UCSD-AML1 (cell line): ENCODE data around the gene UBR3.

Experiments
- DNase-seq: peaks from one replicate; lab custom pipeline; 2025; ENCODE audit not compliant: unreplicated experiment; lab: John Stamatoyannopoulos, UW

Gene UBR3

DNA sequence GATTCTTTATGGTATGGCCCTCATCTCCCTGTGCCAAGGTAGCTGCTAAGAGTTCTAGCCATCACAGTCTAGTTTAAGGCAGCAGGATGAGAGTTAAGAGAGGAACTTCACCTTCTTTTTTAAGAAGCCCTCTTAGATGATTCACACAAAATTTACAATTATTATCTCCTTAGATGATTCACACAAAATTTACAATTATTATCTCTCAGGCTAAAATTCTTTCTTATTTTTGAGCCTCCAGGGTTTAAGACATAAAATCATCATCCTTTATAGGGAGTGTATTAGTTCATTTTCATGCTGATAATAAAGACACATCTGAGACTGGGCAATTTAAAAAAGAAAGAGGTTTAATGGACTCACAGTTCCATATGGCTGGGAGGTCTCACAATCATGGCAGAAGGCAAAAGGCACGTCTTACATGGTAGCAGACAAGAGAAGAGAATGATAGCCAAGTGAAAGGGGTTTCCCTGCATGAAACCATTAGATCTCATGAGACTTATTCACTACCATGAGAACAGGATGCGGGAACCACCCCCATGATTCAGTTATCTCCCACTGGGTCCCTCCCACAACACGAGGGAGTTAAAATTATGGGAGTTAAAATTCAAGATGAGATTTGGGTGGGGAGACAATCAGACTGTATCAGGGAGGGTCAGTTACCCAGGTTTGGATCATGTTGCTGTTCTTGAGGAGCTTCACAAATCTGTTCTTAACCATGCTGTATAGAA, 217.7 kb downstream of the UBR3 start:
- DNase-seq = no peak

DNA sequence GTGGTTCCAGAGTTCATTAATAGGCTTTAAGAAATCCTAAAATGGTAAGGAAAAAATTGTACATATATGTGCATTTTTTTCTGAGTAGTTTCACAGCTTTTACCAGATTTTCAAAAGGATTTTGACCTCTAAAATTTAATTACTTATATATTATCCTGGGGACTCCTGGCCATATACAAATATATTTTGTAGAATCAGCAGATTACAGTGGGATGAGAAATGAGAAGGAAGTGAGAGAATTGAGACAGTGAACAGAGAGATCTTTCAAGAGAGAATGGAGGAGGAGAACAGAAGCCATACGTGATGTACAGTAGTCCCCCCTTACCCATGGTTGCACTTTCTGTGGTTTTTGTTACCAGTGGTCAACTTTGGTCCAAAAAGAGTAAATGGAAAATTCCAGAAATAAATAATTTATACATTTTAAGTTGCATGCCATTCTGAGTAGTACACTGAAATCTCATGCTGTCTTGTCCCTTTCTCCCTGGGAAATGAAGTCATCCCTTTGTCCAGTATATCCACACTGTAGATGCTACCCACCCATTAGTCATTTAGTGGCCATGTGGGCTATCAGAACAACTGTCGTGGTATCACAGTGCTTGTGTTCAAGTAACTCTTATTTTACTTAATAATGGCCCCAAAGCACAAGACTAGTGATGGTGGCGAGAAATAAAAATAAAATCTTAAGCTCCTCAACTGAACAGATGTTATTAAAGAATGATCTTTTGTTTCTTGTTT, 220.2 kb downstream of the UBR3 start:
- DNase-seq = no peak

DNA sequence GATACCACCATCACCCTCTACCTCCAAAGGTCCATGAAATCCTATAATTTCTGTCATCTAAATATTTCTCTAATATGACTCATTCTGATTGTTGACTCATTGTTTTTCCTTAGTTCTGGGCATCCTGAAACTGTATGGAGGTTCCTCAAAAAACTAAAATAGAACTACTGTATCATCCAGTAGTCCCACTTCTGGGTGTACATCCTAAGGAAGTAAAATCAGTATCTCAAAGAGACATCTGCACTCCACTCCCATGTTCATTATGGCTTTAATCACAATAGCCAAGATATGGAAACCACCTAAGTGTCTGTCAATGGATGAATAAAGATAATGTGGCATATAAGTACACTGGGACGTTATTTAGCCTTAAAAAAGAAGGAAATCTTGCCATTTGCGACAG, 224.9 kb downstream of the UBR3 start:
- DNase-seq = no peak

DNA sequence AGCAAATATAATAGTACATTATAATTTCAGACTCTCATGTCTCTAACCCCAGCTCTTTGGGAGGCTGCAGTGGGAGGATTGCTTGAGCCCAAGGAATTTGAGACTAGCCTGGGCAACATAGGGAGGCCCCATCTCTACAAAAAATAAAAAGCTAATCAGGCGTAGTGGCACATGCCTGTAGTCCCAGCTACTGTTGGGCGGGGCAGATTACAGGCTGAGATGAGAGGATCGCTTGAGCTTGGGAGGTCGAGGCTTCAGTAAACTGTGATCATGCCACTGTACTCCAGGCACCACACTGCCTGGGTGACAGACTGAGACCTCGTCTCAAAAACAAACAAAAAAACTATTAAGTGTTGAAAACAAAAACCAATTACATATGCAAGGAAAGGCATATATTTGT, 227.7 kb downstream of the UBR3 start:
- DNase-seq = no peak

DNA sequence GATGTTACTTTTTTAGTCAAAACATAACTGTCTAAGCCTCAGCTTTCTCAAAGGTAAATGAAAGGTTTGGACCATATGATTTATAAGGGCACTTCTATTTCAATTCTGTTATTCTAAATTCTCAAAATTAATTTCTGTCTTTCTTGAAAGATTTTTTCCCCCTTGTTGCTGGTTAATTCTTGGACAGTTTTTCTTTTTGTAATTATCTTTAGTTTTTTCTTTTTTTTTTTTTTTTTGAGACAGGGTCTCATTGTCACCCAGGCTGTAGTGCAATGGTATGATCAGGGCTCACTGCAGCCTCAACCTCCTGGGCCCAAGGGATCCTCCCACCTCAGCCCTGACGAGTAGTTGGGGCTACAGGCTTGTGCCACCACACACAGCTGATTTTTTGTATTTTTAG, 229.6 kb downstream of the UBR3 start:
- DNase-seq = no peak

DNA sequence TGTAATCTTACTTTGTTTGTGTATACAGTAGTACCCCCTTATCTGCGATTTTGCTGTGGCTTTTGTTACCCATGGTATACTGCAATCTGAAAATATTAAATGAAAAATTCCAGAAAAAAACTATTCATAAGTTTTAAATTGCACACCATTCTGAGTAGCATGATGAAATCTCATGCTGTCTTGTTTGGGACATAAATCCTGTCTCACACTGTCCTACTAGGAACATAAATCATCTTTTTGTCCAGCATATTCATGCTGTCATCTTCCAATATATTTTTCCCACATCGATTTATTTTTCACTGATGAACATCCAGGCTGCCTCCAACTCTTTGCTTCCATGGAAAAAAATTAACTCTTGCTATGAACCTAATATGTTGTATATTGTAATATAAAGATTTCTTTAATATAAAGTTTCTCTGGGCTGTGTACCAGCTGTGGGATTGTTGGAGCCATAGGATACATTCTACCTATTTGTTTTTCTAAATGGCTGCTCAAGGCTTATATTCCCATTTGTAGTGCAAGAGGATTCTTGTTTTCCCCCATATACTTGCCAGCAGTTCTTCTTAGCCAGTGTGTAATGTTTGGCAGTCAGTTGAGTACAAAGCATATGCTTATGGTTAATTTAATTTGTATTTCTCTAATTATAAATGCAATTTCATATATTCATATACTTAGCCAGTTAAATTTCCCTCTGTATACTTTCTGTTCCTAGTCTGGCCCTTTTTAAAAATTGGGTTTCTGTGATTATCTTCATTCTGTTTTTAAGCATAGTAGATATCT, 236.4 kb downstream of the UBR3 start:
- DNase-seq = no peak

DNA sequence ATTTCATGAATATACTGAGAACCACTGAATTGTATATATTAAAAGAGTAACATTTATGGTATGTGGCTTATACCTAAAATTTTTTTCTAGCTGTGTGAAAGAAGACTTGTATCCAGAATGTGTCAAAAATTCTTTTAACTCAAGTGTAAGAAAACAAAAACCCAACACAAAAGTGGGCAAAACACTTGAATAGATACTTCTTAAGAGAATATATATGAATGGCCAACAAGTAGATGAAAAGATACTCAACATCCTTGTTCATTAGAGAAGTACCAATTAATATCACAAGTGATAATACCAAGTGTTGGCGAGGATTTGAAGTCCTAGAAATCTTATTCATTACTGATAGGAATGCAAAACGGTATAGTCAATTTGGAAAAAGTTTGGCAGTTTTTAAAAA, 243.5 kb downstream of the UBR3 start:
- DNase-seq = no peak

DNA sequence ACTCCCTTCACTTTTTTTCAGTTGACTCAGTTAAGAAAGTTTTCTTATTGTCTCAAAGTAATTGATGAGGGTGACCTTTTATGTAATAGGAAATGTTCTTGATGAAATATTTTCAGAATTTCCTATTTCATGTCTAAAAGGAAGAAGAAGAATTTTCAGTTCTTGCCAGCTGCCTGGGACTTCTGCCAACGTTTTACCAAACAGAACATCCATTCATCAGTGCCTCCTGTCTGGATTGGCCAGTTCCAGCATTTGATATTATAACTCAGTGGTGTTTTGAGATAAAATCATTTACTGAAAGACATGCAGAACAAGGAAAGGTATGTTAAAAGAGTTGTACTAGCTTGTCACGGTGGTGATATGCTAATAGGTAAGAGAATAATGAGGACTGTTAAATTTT, 246.0 kb downstream of the UBR3 start:
- no peak for DNase-seq

DNA sequence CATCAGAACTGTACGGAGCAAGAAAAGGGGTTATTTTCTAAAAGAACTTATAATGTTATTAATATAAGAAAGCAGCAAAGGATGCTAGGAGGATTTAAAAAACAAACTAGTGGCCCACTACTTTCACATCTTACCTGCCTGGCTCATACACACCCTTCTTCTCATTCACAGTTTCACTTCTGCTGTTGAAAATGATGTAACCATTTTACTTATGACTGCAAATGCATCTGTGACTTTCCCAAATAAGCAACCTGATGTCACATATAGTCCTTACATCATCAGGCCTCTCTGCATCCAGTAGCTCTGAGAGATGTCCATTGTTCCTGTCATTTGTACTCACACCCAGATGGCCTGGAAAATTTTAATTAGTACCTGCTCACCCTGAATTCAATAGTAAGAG, 248.9 kb downstream of the UBR3 start:
- no peak for DNase-seq

DNA sequence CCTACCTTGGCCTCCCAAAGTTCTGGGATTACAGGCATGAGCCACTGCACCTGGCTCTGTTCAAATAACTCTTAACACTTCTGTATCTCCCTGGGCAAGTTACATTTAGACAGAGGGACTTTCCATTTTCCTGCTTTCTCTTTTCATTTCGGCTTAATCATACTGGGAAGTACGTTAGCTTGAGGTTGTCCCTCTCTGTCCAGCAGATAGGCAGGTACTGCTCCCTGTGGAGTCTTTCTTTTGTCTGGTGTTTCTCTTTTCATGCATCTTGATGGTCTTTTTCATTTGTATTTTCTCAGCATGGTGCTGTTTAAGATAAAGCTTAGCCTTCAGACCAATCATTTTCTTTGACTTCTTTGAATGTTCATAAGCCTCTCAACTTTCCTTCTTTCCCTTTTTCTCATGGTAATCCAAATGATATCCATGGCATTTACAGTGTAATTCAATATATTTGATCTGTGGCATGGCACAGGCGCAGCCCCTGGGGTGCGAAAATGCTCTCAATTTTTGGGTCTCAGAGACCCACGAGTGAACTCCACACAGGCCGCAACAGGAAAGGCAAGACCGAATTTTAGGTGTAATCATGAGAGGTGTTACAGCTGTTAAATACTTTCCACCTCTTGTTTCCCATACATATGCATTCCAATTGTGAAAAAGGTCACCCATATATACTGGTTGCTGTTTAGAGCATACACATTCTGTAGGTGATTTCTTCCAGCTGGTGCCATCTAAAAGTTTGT, 250.7 kb downstream of the UBR3 start:
- DNase-seq = no peak

DNA sequence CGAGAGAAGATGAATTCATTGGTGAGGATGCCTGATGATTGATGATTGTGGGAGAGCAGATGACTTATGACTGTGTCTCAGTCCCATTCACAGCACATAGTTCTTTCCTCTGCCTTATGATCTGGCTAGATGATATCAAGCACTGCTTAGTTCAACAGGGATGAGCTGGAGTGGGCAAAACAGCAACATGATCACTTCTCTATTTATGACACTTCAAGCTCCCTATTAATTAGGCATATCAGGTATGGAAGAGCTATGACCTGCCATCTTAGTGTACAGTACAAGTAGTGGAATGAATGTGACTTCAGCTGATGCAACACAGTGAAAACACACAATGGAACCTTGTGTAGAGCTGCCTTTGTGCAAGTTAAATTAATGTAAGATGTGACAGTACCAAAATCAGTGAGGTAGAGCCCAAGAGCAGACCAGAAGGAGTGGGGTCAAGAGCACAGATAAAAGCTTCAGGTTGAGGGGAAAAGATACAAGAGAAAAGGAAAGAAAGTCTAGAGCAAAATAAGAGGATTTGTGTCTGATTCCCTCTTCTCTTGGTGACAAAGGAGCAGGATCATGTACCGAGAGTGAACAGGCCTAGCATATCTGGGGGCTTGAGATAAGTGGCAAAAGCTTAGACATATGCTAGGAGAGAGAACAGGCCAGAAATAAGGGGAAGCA, 257.7 kb downstream of the UBR3 start:
- no peak for DNase-seq

DNA sequence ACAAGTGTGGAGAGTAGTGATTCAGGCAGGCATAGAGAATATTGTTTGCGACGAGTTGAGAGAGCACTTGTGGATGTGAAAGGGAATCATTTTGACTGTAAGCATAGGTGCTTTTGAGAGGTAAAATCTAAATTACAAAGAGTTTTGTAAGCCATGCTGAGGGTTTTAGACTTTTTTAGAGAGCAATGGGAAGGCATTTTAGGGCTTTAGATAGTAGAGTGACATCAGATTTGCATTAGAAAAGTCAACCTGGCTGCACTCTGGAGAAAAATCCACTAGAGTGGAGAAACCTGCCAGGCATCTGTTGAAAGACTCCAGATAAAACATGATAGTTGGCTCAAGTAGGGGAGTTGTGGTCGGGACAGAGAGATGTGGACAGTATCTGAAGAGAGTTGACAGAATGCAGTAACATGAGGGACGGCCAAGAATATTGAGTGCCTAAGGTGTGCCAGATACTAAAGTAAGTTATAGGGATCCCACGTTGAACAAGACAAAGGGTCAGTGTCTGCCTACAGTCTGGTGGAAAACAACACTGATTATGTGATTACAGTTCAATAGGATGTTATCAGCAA, 258.9 kb downstream of the UBR3 start:
- DNase-seq = no peak

DNA sequence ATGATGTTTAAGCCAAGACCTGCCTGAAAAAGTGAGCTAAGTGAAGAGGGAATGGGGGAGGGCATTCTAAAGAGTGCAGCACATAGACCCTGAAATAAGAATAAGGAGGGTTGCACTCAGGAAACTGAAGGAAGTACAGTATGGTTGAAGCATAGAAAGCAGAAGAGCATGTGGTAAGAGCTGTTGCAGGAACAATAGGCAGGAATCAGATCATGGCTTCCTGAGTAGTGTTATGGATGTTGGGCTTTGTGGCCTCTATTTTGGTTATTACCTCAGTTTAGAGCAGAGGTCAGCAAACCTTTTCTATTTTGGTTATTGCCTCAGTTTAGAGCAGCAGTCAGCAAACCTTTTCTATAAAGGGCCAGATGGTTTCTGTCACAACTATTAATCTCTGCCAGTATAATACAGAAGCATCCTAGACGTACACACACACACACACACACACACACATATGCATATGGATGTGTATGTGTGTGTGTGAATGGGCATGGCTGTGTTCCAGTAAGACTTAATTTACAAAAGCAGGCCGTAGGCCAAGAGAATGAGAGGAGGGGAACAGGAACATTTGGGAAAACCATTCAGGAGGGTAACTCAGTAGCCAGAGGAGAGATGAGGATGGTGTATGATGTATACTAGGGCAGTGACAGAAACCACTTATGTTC, 259.6 kb downstream of the UBR3 start:
- no peak for DNase-seq

DNA sequence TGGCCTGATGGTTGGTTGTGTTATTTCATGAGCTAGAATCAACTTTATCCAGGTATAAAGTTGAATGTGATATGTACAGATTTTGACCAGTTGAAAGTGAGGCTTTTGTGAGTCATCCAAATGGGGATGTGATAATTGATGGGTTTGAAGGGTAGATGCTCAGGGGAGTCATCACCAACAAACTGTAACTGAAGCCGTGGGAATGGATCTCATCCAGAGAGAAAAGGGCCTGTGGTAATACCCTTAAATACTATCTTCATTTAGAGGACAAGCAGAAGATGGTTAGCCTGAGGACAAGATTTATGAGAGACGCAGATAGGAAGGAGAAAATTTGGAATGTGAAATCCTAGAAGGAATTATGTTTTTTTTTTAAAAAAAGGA, 260.1 kb downstream of the UBR3 start:
- no peak for DNase-seq

DNA sequence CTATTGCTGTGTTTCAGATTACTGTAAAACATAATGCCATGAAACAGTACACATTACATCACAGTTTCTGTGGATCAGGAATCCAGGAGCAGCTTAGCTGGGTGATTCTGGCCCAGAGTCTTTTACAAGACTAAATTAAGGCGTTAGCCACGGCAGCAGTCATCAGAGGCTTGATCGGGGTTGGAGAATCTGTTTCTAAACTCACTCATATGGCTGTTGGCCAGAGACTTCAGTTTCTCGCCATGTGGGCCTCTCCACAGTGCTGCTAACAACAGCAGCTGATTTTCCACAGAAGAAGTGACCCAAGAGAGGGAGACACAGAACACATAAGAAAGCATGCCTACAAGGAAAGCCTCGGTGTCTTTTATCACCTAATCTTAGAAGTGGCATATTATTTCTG, 261.5 kb downstream of the UBR3 start:
- DNase-seq = no peak

DNA sequence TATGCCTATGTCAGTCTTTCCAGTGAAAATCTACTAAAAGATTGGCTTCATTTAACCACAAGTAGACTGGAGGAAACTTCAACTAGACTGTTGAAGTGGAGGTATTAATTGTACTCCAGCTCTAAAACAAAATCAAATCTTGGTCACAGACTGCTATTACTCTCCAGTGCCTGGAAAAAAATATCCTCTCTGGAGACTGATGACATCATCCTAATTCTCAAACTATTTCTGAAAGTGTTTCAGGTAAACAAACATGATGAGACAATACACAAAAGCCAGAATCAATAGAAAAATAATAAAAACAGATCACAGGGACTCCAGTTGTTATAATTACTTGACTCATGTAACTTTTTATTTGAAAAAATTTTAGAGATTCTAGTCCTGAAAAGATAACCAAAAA, 263.0 kb downstream of the UBR3 start:
- DNase-seq = no peak

DNA sequence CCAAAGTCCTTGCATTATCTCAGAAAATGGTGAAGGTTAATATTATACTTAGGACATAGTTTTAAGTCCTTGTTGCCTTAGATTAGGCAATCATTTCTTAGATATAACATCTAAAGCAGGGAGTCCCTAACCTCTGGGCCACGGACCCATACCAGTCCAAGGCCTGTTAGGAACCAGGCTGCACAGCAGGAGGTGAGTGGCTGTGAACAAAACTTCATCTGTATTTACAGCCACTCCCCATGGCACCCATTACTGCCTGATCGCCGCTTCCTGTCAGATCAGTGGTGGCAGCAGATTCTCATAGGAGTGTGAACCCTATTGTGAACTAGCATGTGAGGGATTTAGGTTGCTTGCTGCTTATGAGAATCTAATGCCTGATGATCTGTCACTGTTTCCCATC, 264.2 kb downstream of the UBR3 start:
- no peak for DNase-seq

DNA sequence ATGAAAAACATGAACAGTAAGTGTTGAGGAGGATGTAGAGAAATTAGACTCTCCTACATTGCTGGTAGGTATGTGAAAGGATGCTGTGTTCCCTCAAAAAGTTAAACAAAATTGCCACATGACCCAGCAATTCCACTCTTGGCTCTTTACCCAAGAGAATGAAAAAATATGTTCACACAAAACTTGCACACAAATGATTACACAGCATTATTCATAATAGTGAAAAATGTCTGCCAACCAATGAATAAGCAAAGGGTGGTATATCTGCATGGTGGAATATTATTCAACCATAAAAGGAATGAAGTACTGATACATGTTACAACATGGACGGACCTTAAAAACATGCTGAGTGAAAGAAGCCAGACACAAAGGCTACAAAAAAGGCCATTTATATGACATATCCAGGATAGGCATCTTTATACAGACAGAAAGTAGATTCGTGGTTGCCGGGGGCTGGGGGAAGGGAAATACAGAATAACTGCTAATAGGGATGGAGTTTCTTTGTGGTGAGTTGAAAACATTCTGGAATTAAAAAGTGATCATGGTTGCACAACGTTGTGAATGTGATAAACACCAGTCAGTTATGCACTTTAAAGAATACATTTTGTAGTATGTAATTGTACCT, 265.3 kb downstream of the UBR3 start:
- DNase-seq = no peak

DNA sequence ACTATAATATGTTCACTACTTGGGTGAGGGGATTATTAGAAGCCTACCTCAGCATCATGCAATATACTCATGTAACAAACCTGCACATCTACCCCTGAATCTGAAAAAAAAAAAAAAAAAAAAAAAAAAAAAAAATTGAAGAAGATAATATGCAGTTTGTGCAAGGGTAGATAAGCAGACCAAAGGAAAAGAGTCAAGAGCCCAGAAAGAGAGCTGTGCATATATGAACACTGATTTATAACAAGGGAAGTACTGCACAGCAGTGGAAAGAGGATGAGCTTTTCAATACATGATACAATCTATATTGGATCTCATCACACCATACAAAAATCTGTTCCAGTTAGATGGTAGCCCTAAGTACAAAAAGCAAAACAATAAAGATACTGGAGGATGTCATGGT, 268.1 kb downstream of the UBR3 start:
- no peak for DNase-seq
